Brain microvascular endothelial cell (primary cell): ENCODE data around the gene SF3A2.

Source experiments
- DNase-seq: peaks from one replicate; pipeline ENCODE4 v3.0.0-alpha.2; 2020
- H3K27ac ChIP-seq: fragments of 250-450 bp; sonication (Bioruptor Pico); 2 replicates; pipeline ENCODE4 v1.5.1; 2020; ENCODE audit warnings: mild to moderate bottlenecking, moderate library complexity
- H3K27me3 ChIP-seq: fragments of 250-450 bp; sonication (Bioruptor Pico); replicated peaks from 2 replicates; pipeline ENCODE4 v1.5.1; 2020; ENCODE audit warnings: mild to moderate bottlenecking
- H3K36me3 ChIP-seq: fragments of 250-450 bp; sonication (Bioruptor Pico); replicated peaks from 2 replicates; pipeline ENCODE4 v1.5.1; 2020; ENCODE audit warnings: mild to moderate bottlenecking
- H3K4me3 ChIP-seq: 2 replicates; pipeline ENCODE4 v1.5.1; 2011; ENCODE audit warnings: low read depth, mild to moderate bottlenecking, control low read depth, low read length, moderate library complexity
- CTCF ChIP-seq: IDR thresholded peaks from 2 replicates; pipeline ENCODE4 v1.5.1; 2011; ENCODE audit warnings: low read depth, mild to moderate bottlenecking, moderate library complexity, low read length, control low read depth, inconsistent platforms; ENCODE audit errors: missing control alignments
- in situ Hi-C: cut with HindIII; loops from 2 replicates; pipeline ENCODE4 v1.10.0; 2017; ENCODE audit warnings: low sequenced_read_pairs, low pct_ligation_motif_present

Gene SF3A2

GRCh38 chr19:2229103-2230032 lies 7.3 kb upstream of the SF3A2 start:
- Histone ChIP-seq H3K36me3 (peaks cover 73% of the 10 kb centered on the region), H3K4me3 (no peak overlapping the region), H3K27ac (no peak overlapping the region), H3K27me3 (no peaks in the 10 kb centered on the region)
- no peak for DNase-seq
- no peak for TF ChIP-seq CTCF
- in situ Hi-C loops, result no loop called here

DNA sequence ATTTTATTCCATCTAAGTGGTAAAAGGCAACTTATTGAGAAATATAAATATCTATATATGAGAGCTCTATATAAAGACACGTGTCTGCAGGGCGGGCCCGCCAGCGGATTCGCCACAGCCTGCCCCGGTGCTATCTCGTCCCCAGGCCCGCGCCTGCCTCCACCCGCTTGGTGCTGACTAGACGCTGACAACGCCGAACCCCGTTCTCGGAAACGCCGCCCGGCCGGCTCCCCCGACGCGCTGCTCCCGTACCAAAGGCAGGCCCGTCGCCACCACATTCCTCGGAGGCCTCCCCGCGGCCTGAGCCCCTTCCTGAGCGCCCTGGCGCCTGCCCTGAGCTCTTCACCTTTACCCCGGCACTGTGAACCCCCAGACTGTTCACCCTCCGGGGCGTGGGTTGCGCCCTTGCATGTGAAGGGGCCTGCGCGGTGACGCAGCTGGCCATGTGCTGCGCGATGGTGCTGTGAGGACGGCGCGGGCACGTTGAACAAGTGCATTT lies 6.5 kb upstream of the SF3A2 start:
- DNase-seq, result no peak
- Histone ChIP-seq H3K36me3 (peaks cover 68% of the 10 kb centered on the region), H3K4me3 (no peak overlapping the region), H3K27ac (no peak overlapping the region), H3K27me3 (no peaks in the 10 kb centered on the region)
- in situ Hi-C loops, result no loop called here
- no peak for TF ChIP-seq CTCF

GRCh38 chr19:2230807-2231533 lies 5.7 kb upstream of the SF3A2 start:
- H3K27ac ChIP-seq, result no peak overlapping the region
- in situ Hi-C loops, result no loop called here
- no peak for DNase-seq
- H3K4me3 ChIP-seq, result no peak overlapping the region
- H3K36me3 ChIP-seq, result peaks cover 62% of the 10 kb centered on the region
- H3K27me3 ChIP-seq, result no peaks in the 10 kb centered on the region
- no peak for TF ChIP-seq CTCF

GRCh38 chr19:2231621-2232221 lies 4.9 kb upstream of the SF3A2 start:
- in situ Hi-C loops, result no loop called here
- H3K36me3 ChIP-seq, result peaks cover 55% of the 10 kb centered on the region
- peak; percentile 25 for TF ChIP-seq CTCF

DNA sequence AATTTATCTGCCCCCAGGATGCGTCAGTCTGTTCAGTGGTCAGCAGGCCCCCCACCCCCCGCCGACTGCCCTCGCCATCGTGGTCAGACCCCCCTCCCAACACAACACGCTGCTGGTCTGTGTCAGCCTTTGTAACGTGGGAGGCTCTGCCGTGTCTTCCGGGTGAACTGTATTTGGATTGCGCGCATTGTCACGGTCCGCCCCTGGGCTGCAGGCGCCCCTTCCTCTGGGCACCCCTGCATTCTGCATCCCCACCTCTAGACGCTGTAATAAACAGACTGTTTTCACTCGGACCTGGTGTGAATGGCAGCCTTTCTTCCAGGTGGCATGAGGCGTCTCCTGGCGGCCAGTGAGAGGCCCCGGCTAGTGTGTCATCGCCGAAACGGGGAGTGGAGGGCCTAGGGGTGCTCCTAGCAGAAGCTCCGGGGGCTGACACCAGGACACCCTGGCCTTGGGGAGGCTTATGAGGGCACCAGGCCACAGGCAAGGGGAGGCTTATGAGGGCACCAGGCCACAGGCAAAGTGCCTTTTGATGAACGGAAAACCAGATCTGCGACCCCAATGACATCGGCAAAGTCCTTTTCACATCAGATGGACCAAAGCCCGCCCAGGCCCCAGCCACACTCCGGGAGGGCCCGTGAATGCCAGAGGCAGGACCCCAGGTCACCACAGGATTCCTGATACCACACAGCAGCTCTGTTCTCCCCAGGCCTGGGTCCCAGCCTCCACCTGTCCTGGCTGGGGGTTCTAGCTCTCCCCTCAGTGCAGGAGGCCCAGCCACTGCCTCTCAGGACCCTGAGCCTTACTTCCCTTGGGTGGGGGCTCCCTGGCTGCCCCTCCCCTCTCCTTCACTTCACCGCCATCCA lies 4.1 kb upstream of the SF3A2 start:
- TF ChIP-seq CTCF, result peak; percentile 29
- H3K27me3 ChIP-seq, result no peaks in the 10 kb centered on the region
- H3K4me3 ChIP-seq, result no peak overlapping the region
- in situ Hi-C loops, result no loop called here
- H3K27ac ChIP-seq, result no peak overlapping the region
- H3K36me3 ChIP-seq, result peaks cover 52% of the 10 kb centered on the region
- no peak for DNase-seq

More at GRCh38 chr19:2231621-2232221, 4.9 kb upstream of the SF3A2 start:
- DNase-seq, result no peak
- Histone ChIP-seq H3K27ac (no peak overlapping the region), H3K4me3 (no peak overlapping the region), H3K27me3 (no peaks in the 10 kb centered on the region)
